CD14-positive monocyte (primary cell): ENCODE measurements around the gene FIBCD1. TPM values are rescaled to one million over a fixed set of nuclear protein-coding genes. Genes with fewer than 3 reads are reported as not detected.

ENCODE experiments used
- DNase-seq, 3 donors: peaks; one replicate each; pipeline ENCODE4 v3.0.0-alpha.2; 2011 to 2022
- H2AFZ ChIP-seq: 2 replicates; pipeline ENCODE4 v1.6.0; 2012; ENCODE audit warnings: mild to moderate bottlenecking, low read depth, low read length, inconsistent platforms; ENCODE audit not compliant: insufficient read depth, poor library complexity, severe bottlenecking
- H3K27ac ChIP-seq, 2 donors: 1 replicate in 1 of 2; 2 replicates in 1 of 2; pipeline ENCODE4 v1.5.1; 2012 to 2013; ENCODE audit warnings: low read length in 2 of 2, control low read depth in 1 of 2, inconsistent platforms in 1 of 2, low read depth in 1 of 2, mild to moderate bottlenecking in 1 of 2
- H3K27me3 ChIP-seq, 2 donors: one replicate each; pipeline versions ENCODE4 v1.6.0 to v1.6.1; 2011 to 2013; ENCODE audit warnings: low read length in 2 of 2; ENCODE audit not compliant: control insufficient read depth in 2 of 2, insufficient read depth in 2 of 2
- H3K36me3 ChIP-seq, 2 donors: replicated peaks in 1 of 2; 1 replicate in 1 of 2; 2 replicates in 1 of 2; pipeline versions ENCODE4 v1.5.1 to v1.6.1; 2012 to 2013; ENCODE audit warnings: low read length in 2 of 2, control low read depth in 1 of 2, inconsistent platforms in 1 of 2, mild to moderate bottlenecking in 1 of 2; ENCODE audit not compliant: insufficient read depth in 2 of 2, control insufficient read depth in 1 of 2
- H3K4me1 ChIP-seq, 2 donors: 1 replicate in 1 of 2; 2 replicates in 1 of 2; pipeline versions ENCODE4 v1.5.1 to v1.6.1; 2012 to 2013; ENCODE audit warnings: low read length in 2 of 2, control low read depth in 1 of 2, inconsistent platforms in 1 of 2, mild to moderate bottlenecking in 1 of 2, moderate library complexity in 1 of 2; ENCODE audit not compliant: insufficient read depth in 2 of 2, control insufficient read depth in 1 of 2
- H3K4me2 ChIP-seq: replicated peaks from 2 replicates; pipeline ENCODE3; 2012; ENCODE audit warnings: low read length, moderate library complexity, mild to moderate bottlenecking; ENCODE audit not compliant: poor library complexity, severe bottlenecking; ENCODE audit errors: extremely low read depth
- H3K4me3 ChIP-seq, 3 experiments: fragments of 200-600 bp in 1 of 3; sonication (generic) in 1 of 3; replicated peaks in 1 of 3; 1 replicate in 2 of 3; 2 replicates in 1 of 3; pipeline ENCODE4 v1.5.1; 2011 to 2013; ENCODE audit warnings: low read length in 3 of 3, mild to moderate bottlenecking in 3 of 3, control low read depth in 2 of 3, low read depth in 2 of 3, inconsistent platforms in 1 of 3, moderate library complexity in 1 of 3
- H3K79me2 ChIP-seq: 2 replicates; pipeline ENCODE4 v1.6.0; 2012; ENCODE audit warnings: mild to moderate bottlenecking, control low read depth, inconsistent platforms, low read length, moderate library complexity; ENCODE audit not compliant: insufficient read depth
- H3K9ac ChIP-seq: 2 replicates; pipeline ENCODE4 v1.6.0; 2017; ENCODE audit warnings: low read length, mild to moderate bottlenecking; ENCODE audit not compliant: insufficient read depth, poor library complexity, severe bottlenecking
- H3K9me3 ChIP-seq, 2 donors: replicated peaks in 1 of 2; 1 replicate in 1 of 2; 2 replicates in 1 of 2; pipeline versions ENCODE4 v1.5.1 to v1.6.1; 2012 to 2013; ENCODE audit warnings: low read length in 2 of 2, control low read depth in 1 of 2; ENCODE audit not compliant: control insufficient read depth in 1 of 2, insufficient read depth in 1 of 2
- H4K20me1 ChIP-seq: 2 replicates; pipeline ENCODE4 v1.6.0; 2012; ENCODE audit warnings: mild to moderate bottlenecking, low read length, control low read depth, moderate library complexity; ENCODE audit not compliant: insufficient read depth
- H3K27ac Mint-ChIP-seq, 7 donors: one replicate each; pipeline ENCODE4 v1.8.0; 2020; ENCODE audit warnings: mild to moderate bottlenecking in 7 of 7, mixed read lengths in 7 of 7, moderate library complexity in 6 of 7, inconsistent platforms in 2 of 7
- H3K27me3 Mint-ChIP-seq, 3 donors: one replicate each; pipeline ENCODE4 v1.8.0; 2021 to 2022; ENCODE audit warnings: low read depth in 3 of 3, mild to moderate bottlenecking in 3 of 3, mixed read lengths in 3 of 3, moderate library complexity in 3 of 3, inconsistent platforms in 1 of 3
- H3K36me3 Mint-ChIP-seq, 2 donors: one replicate each; pipeline ENCODE4 v1.8.0; 2020; ENCODE audit warnings: mixed read lengths in 2 of 2, inconsistent platforms in 1 of 2, mild to moderate bottlenecking in 1 of 2
- H3K4me1 Mint-ChIP-seq: one replicate; pipeline ENCODE4 v1.8.0; 2020; ENCODE audit warnings: mild to moderate bottlenecking, mixed read lengths
- H3K4me3 Mint-ChIP-seq, 2 donors: one replicate each; pipeline ENCODE4 v1.8.0; 2020; ENCODE audit warnings: mild to moderate bottlenecking in 2 of 2, mixed read lengths in 2 of 2, moderate library complexity in 1 of 2
- H3K9me3 Mint-ChIP-seq, 7 donors: one replicate each; pipeline ENCODE4 v1.8.0; 2020 to 2022; ENCODE audit warnings: mixed read lengths in 7 of 7, mild to moderate bottlenecking in 6 of 7, moderate library complexity in 6 of 7, inconsistent platforms in 2 of 7
- WGBS: methylation state at CpG from one replicate; pipeline ENCODE4 v1.1.5; 2013; ENCODE audit warnings: missing lambda C conversion rate; ENCODE audit not compliant: insufficient coverage; 5-methylcytosine and 5-hydroxymethylcytosine counted together
- intact Hi-C, 2 donors: fragments of 100-400 bp; cut with micrococcal nuclease; formaldehyde crosslinking; loops; one replicate each; pipeline versions ENCODE4 v1.15.0 to v1.15.1; 2023
- polyA plus RNA-seq, 3 donors: library from polyadenylated mRNA; depleted of rRNA in 1 of 3; unstranded in 2 of 3; stranded (reverse) in 1 of 3; fragments of 300-500 nt in 2 of 3; fragments of >200 nt in 1 of 3; fragmentation: Illumina TruSeq in 2 of 3; gene quantifications; 1 replicate in 2 of 3; 2 replicates in 1 of 3; pipeline ENCODE4 v1.2.3, GENCODE V29; 2012 to 2021
- TF ChIP-seq, protein P1 (sequence below): fragments of 200-600 bp; IDR thresholded peaks from one replicate; pipeline ENCODE4 v1.8.0; 2022; ENCODE audit warnings: antibody characterized with exemption, mild to moderate bottlenecking

FIBCD1 gene
- polyA plus RNA-seq, 3 donors, result not detected

DNA sequence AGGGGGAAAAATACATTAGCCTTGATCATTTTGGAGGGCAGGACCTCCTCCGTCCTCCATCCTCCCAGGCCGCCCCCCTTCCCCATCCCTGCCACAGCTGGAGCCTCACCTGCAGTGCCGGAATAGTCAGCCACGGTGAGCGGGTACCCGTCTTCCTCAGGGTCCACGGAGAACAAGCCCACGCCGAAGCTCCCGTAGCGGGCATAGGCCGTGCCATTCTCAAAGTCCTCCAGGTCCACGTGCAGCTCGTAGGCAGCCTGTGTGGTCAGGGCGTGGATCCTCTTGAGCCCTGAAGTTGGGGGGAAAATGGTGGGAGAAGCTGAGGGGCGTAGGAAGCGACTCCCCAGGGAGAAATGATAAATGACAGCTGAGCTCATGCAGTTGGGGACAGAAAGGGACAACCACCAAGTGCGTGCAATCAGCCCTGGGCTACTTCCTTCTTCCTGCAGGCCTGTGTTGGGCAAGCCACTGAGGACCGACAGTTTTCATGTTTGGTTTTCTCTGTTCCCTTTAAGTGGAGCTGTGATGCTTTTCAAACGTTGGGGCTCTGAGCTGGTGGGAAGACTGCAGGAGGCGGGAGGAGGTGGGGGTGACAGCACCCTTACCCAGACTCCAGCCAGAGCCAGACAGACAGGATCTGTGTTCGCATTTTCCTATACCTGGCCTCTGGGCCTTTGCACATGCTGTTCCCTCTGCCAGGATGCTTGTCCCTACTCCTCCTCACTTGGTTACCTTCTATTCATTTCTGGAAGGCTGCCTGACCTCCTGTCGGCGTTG lies 33.7 kb downstream of the FIBCD1 start:
- WGBS, result 89% methylated on average over 19 of the region's 24 CpGs
- H3K4me1 Mint-ChIP-seq, result peaks cover 2% of the 10 kb centered on the region
- H3K36me3 Mint-ChIP-seq, result no peaks in the 10 kb centered on the region
- Histone ChIP-seq H3K4me1 (no peaks in the 10 kb centered on the region), H3K4me2 (no peak overlapping the region), H4K20me1 (no peaks in the 10 kb centered on the region), H3K79me2 (no peaks in the 10 kb centered on the region), H3K9ac (no peak overlapping the region), H3K4me3 (no peak overlapping the region), H3K27me3 (no peaks in the 10 kb centered on the region), H3K9me3 (no peaks in the 10 kb centered on the region), H3K27ac (no peak overlapping the region), H2AFZ (no peak overlapping the region), H3K36me3 (no peaks in the 10 kb centered on the region)
- peaks cover 0 to 4% (median 0%) of the 10 kb centered on the region in 7 donors for H3K9me3 Mint-ChIP-seq
- H3K27ac Mint-ChIP-seq, result no peak overlapping the region
- peaks cover 7 to 11% (median 7%) of the 10 kb centered on the region in 3 donors for H3K27me3 Mint-ChIP-seq
- TF ChIP-seq, protein P1, sequence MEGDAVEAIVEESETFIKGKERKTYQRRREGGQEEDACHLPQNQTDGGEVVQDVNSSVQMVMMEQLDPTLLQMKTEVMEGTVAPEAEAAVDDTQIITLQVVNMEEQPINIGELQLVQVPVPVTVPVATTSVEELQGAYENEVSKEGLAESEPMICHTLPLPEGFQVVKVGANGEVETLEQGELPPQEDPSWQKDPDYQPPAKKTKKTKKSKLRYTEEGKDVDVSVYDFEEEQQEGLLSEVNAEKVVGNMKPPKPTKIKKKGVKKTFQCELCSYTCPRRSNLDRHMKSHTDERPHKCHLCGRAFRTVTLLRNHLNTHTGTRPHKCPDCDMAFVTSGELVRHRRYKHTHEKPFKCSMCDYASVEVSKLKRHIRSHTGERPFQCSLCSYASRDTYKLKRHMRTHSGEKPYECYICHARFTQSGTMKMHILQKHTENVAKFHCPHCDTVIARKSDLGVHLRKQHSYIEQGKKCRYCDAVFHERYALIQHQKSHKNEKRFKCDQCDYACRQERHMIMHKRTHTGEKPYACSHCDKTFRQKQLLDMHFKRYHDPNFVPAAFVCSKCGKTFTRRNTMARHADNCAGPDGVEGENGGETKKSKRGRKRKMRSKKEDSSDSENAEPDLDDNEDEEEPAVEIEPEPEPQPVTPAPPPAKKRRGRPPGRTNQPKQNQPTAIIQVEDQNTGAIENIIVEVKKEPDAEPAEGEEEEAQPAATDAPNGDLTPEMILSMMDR, result no peak
- intact Hi-C loops, result no loop called here
- no peak for DNase-seq
- H3K4me3 Mint-ChIP-seq, result no peak overlapping the region

DNA sequence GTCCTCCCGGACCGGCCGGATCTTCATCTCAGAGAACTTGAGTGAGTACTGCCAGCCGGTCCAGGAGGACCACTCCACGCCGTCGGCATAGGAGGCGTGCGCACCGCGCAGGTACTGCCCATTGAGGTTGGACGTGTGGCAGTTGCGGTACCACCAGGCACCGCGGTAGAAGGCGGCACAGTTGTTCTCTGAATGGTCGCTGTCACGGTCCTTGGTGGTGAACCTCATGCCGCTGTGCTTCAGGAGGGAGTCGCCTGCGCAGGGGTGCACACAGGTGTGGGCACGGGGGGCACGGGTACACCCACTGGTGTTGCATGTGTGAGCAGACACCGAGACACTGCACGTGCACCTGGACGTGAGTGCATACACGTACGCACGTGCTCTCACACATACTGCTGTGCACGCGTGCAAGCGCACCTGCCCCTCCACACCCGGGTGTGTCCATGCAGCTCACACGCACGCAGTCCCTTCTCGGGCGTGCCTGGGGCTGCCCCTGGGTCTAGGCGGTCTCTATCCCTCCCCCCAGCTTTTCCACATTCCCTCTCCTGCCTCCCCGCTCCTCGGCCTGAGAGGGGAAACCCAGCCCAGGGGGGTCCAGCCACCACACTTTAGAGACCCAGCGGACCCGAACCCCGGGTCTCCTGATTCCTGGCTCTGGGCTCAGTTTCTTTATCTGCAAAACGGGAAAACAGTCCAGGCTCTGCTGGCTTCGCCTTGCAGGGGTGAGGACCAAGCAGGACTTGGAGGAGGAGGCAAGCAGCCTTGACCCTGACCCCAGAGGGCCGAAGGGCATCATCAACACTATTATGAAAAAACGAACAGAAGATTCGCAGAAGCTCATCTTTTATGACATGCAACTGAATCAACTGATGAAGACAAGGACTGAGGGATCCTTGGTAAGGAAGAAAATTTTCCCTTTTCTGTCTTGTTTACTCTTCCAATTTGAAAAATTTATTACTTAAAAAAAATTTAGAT lies 34.7 kb downstream of the FIBCD1 start:
- Histone ChIP-seq H3K27me3 (no peaks in the 10 kb centered on the region), H3K36me3 (no peaks in the 10 kb centered on the region), H3K79me2 (no peaks in the 10 kb centered on the region), H3K27ac (no peak overlapping the region), H3K4me2 (no peak overlapping the region), H3K4me3 (no peak overlapping the region), H4K20me1 (no peaks in the 10 kb centered on the region), H3K9me3 (no peaks in the 10 kb centered on the region), H3K9ac (no peak overlapping the region), H2AFZ (no peak overlapping the region), H3K4me1 (no peaks in the 10 kb centered on the region)
- DNase-seq, result no peak
- no peaks in the 10 kb centered on the region for H3K36me3 Mint-ChIP-seq
- H3K27ac Mint-ChIP-seq, result no peak overlapping the region
- no peak overlapping the region for H3K4me3 Mint-ChIP-seq
- intact Hi-C loops, result no loop called here
- TF ChIP-seq, protein P1, result no peak
- peaks cover 8 to 14% (median 11%) of the 10 kb centered on the region in 3 donors for H3K27me3 Mint-ChIP-seq
- H3K9me3 Mint-ChIP-seq, result peaks cover 0 to 4% (median 0%) of the 10 kb centered on the region in 7 donors
- WGBS, result 92% methylated on average over 36 of the region's 48 CpGs
- H3K4me1 Mint-ChIP-seq, result peaks cover 2% of the 10 kb centered on the region
